HepG2 (cell line): ENCODE data around the gene SNAPIN. TPM values are rescaled to one million over a fixed set of nuclear protein-coding genes. Genes with fewer than 3 reads are reported as not detected.

Experiments
- microRNA-seq: library from miRNA; unstranded; fragments of <30 nt; microRNA quantifications from one replicate; pipeline ENCODE4, GENCODE V29; 2020
- polyA plus RNA-seq, 8 experiments: library from polyadenylated mRNA; depleted of rRNA in 3 of 8; stranded (reverse) in 7 of 8; unstranded in 1 of 8; fragments of >200 nt; fragmentation: Illumina TruSeq in 4 of 8; extraction: Trizol in 4 of 8; gene quantifications; 2 replicates each; pipeline versions ENCODE4 v1.2.1 to v1.2.3, GENCODE V29; 2011 to 2016; ENCODE audit warnings: low read depth in 4 of 8, missing spikeins in 1 of 8, mixed read lengths in 1 of 8; ENCODE audit not compliant: insufficient read depth in 1 of 8
- small RNA-seq, 3 experiments: library from RNA; depleted of rRNA; stranded (forward); fragments of <200 nt; gene quantifications; one replicate each; pipeline ENCODE3, GENCODE V24; 2012; ENCODE audit warnings: low read depth in 2 of 3, low replicate concordance in 1 of 3; ENCODE audit not compliant: insufficient read length in 3 of 3, insufficient read depth in 2 of 3
- total RNA-seq, 5 experiments: library from RNA; depleted of rRNA; stranded (reverse); fragments of >200 nt; fragmentation: Illumina TruSeq; extraction: Trizol; gene quantifications; 2 replicates each; pipeline ENCODE4 v1.2.3, GENCODE V29; 2016; ENCODE audit warnings: low read depth in 1 of 5

Gene SNAPIN
- total and polyA plus RNA-seq, 2 of the 13 experiments (the other 11 are each of a cell fraction or from before 2014, with no cell fraction given) = 23.9 to 25.7 TPM

Small RNAs within 50 kb of the gene (microRNA-seq; reads per million reads assigned to microRNA genes)
- gene MIR8083 = not detected

Small RNAs within 50 kb of the gene (small RNA-seq; reads per million reads assigned to genes)
- gene MIR8083 (0 reads per million in 3 experiments), gene RN7SL372P (0 reads per million in 3 experiments)

Other genes starting within 250 kb of the SNAPIN start
- gene S100A7A, start 242.2 kb upstream of the SNAPIN start, total RNA-seq (2016; rRNA removed; fragmentation: Illumina TruSeq; extraction: Trizol) = not detected in 2 replicates
- not detected in 2 replicates for gene S100A7A, start 242.2 kb upstream of the SNAPIN start, polyA plus RNA-seq (2011; rRNA removed)
- not detected in 2 replicates for gene S100A7, start 198.1 kb upstream of the SNAPIN start, total RNA-seq (2016; rRNA removed; fragmentation: Illumina TruSeq; extraction: Trizol)
- gene S100A7, start 198.1 kb upstream of the SNAPIN start, polyA plus RNA-seq (2011; rRNA removed) = not detected in 2 replicates
- gene S100A6, start 122.7 kb upstream of the SNAPIN start, total RNA-seq (2016; rRNA removed; fragmentation: Illumina TruSeq; extraction: Trizol) = 85.0 and 87.3 TPM in 2 replicates
- 72.9 and 82.2 TPM in 2 replicates for gene S100A6, start 122.7 kb upstream of the SNAPIN start, polyA plus RNA-seq (2011; rRNA removed)
- gene S100A5, start 117.8 kb upstream of the SNAPIN start, total RNA-seq (2016; rRNA removed; fragmentation: Illumina TruSeq; extraction: Trizol) = not detected in 2 replicates
- not detected in 2 replicates for gene S100A5, start 117.8 kb upstream of the SNAPIN start, polyA plus RNA-seq (2011; rRNA removed)
- gene S100A4, start 112.9 kb upstream of the SNAPIN start, total RNA-seq (2016; rRNA removed; fragmentation: Illumina TruSeq; extraction: Trizol) = 20.2 and 24.5 TPM in 2 replicates
- 9.6 and 12.9 TPM in 2 replicates for gene S100A4, start 112.9 kb upstream of the SNAPIN start, polyA plus RNA-seq (2011; rRNA removed)
- 2.5 and 2.8 TPM in 2 replicates for gene S100A3, start 109.4 kb upstream of the SNAPIN start, total RNA-seq (2016; rRNA removed; fragmentation: Illumina TruSeq; extraction: Trizol)
- gene S100A3, start 109.4 kb upstream of the SNAPIN start, polyA plus RNA-seq (2011; rRNA removed) = 3.6 and 4.5 TPM in 2 replicates
- gene S100A2, start 92.9 kb upstream of the SNAPIN start, total RNA-seq (2016; rRNA removed; fragmentation: Illumina TruSeq; extraction: Trizol) = 1.2 and 1.4 TPM in 2 replicates
- 1.2 and 1.4 TPM in 2 replicates for gene S100A2, start 92.9 kb upstream of the SNAPIN start, polyA plus RNA-seq (2011; rRNA removed)
- gene S100A16, start 45.6 kb upstream of the SNAPIN start, total RNA-seq (2016; rRNA removed; fragmentation: Illumina TruSeq; extraction: Trizol) = 46.0 and 51.2 TPM in 2 replicates
- gene S100A16, start 45.6 kb upstream of the SNAPIN start, polyA plus RNA-seq (2011; rRNA removed) = 195 and 203 TPM in 2 replicates
- 1.4 and 2.0 TPM in 2 replicates for gene S100A14, start 42.4 kb upstream of the SNAPIN start, total RNA-seq (2016; rRNA removed; fragmentation: Illumina TruSeq; extraction: Trizol)
- 7.7 and 10.8 TPM in 2 replicates for gene S100A14, start 42.4 kb upstream of the SNAPIN start, polyA plus RNA-seq (2011; rRNA removed)
- 89.5 and 115 TPM in 2 replicates for gene S100A13, start 31.2 kb upstream of the SNAPIN start, total RNA-seq (2016; rRNA removed; fragmentation: Illumina TruSeq; extraction: Trizol)
- 172 TPM in 2 replicates for gene S100A13, start 31.2 kb upstream of the SNAPIN start, polyA plus RNA-seq (2011; rRNA removed)
- gene S100A1, start 30.3 kb upstream of the SNAPIN start, total RNA-seq (2016; rRNA removed; fragmentation: Illumina TruSeq; extraction: Trizol) = 120 and 151 TPM in 2 replicates
- 238 and 251 TPM in 2 replicates for gene S100A1, start 30.3 kb upstream of the SNAPIN start, polyA plus RNA-seq (2011; rRNA removed)
- gene CHTOP, start 24.6 kb upstream of the SNAPIN start, total RNA-seq (2016; rRNA removed; fragmentation: Illumina TruSeq; extraction: Trizol) = 35.4 and 38.0 TPM in 2 replicates
- 47.1 and 51.9 TPM in 2 replicates for gene CHTOP, start 24.6 kb upstream of the SNAPIN start, polyA plus RNA-seq (2011; rRNA removed)
- 366 and 491 TPM in 2 replicates for gene ILF2, start 12.3 kb downstream of the SNAPIN start, total RNA-seq (2016; rRNA removed; fragmentation: Illumina TruSeq; extraction: Trizol)
- 206 and 292 TPM in 2 replicates for gene ILF2, start 12.3 kb downstream of the SNAPIN start, polyA plus RNA-seq (2011; rRNA removed)
- gene NPR1, start 20.0 kb downstream of the SNAPIN start, total RNA-seq (2016; rRNA removed; fragmentation: Illumina TruSeq; extraction: Trizol) = not detected in 2 replicates
- not detected in 2 replicates for gene NPR1, start 20.0 kb downstream of the SNAPIN start, polyA plus RNA-seq (2011; rRNA removed)
- gene INTS3, start 69.3 kb downstream of the SNAPIN start, total RNA-seq (2016; rRNA removed; fragmentation: Illumina TruSeq; extraction: Trizol) = 14.7 and 17.2 TPM in 2 replicates
- 27.2 and 28.2 TPM in 2 replicates for gene INTS3, start 69.3 kb downstream of the SNAPIN start, polyA plus RNA-seq (2011; rRNA removed)
- gene SLC27A3, start 116.7 kb downstream of the SNAPIN start, total RNA-seq (2016; rRNA removed; fragmentation: Illumina TruSeq; extraction: Trizol) = 1.3 and 4.3 TPM in 2 replicates
- gene SLC27A3, start 116.7 kb downstream of the SNAPIN start, polyA plus RNA-seq (2011; rRNA removed) = 5.2 and 10.3 TPM in 2 replicates